GM12875 (cell line): ENCODE data around the gene INHBA.
A peak's percentile ranks its signal among the peaks of the same experiment; 100 is the strongest.

Experiments
- H3K4me3 ChIP-seq: one replicate; pipeline ENCODE4 v1.5.1; 2011; ENCODE audit warnings: low read depth, low read length, control low read depth
- CTCF ChIP-seq: IDR thresholded peaks from 2 replicates; pipeline ENCODE4 v1.5.1; 2011; ENCODE audit warnings: low read depth, mild to moderate bottlenecking, control low read depth, inconsistent platforms, low read length, moderate library complexity, borderline replicate concordance; ENCODE audit not compliant: insufficient read depth

INHBA gene

DNA sequence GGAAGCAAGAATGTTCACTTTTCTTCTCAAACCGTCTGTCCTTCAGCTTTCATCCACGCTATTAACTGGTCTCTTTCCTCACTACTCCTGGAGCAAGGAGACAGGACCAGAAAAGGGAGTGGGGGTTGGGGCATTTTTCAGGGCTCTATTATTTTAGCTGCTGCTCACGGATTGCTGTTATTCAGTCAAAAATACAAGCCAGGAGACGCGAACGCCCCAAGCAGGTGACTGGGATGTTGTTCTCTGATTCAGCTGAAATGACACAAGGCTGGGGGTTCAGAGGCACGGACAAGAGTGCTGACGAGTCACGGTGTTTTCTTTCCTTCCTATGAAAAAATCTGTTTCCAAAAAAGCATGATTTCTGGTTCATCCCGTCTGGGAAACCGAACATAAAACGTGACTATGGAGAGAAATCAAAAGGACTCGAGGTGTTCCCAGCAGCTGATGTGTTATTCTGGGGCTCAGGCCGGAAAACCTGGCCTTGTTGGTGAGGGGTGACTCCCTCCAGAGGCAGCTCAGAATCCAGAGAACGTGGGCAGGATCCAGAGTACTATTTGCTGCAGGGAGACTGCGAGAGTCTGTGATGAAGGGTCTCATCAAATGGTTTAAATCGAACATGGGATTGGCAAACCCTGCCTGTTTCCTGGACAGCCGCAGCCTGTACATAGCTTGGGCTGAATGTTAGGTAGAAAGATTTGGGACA is 3.5 kb upstream of the INHBA start:
- no peak for TF ChIP-seq CTCF
- H3K4me3 ChIP-seq: no peak overlapping the region

DNA sequence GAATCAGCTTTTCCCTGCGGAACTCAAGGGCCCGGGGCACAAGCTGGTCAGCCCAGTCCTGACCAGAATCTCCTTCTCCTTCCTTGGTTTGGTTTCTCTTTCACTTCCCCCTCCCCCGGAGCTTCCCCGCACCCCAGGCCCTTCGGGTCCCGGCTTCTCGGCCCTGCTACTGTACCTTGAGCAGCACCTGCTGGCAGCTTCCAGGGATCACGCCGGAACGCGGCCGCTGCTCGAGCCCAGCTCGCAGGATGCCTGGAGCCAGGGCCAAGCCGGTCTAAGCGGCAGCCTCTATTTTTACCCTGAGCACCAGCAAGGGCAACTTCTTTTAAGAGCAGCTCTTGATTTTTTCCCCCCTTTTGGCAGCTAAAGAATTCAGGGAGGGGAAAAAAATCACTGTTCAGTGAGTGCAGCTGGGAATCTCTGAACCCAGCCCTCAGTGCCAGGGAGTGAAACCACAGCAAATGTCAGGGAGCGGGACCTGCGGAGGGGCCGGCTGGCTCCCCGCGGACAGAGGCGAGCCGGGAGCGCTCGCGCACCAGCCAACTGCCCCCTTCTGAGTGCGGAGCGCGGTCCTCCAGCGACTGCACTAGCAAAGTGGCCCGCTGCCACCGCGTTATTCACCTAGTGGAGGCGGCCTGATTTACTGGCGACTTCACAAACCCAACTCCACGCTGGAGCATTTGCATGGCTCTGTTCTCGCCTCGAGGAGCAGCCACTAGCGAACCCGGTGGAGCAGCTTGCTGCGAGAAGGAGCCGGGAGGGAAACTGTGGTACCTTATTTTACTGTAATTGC is 2.4 kb upstream of the INHBA start:
- TF ChIP-seq CTCF: peak; percentile 78
- peak overlapping the region; percentile 40 for H3K4me3 ChIP-seq

DNA sequence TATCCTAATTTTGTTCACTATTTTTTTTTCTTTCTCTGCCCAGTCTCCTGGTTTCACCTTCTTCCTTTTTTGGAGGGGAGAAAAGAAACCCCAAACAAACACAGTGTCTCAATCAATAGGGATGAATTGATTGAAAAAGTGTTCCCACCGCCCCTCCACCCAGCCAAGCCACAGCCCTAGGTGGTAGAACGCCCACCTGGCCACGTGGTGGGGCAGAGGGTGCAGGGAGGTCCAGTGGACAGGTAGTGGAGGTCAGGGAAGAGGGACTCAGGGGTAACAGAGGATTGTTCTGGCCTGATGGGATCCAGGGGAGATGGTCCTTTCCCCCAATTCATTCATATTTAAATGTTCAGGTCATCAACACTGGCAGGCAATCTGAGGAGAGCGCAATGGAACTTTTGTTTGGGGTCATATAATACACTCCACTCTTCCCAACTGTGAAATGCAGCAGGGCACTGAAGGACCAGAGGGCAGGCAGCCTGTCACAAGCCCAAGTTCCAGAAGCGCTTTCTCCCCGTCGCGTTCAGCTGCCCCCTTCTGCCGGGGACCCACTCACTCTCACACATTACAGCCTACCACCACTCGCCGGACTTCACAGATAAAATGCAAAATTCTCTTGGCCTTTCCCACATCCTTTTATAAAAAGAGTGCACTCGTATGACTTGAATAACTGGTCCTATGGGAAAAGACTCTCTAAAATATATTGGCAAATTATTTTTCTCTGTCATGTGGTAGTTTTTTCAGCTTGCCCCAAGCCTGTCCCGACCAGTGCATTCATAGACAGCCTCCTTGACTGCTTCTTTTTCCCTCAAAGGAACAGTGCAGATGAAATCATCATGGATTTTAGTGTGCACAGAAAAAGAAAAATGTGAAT is 1.6 kb downstream of the INHBA start:
- TF ChIP-seq CTCF: no peak
- H3K4me3 ChIP-seq: no peak overlapping the region

- TF ChIP-seq CTCF: no peak
- no peak overlapping the region for H3K4me3 ChIP-seq
Measured at GRCh38 chr7:41700044-41700471, 2.8 kb downstream of the INHBA start.

- no peak overlapping the region for H3K4me3 ChIP-seq
- TF ChIP-seq CTCF: no peak
Measured at GRCh38 chr7:41699516-41699915, 3.4 kb downstream of the INHBA start.

DNA sequence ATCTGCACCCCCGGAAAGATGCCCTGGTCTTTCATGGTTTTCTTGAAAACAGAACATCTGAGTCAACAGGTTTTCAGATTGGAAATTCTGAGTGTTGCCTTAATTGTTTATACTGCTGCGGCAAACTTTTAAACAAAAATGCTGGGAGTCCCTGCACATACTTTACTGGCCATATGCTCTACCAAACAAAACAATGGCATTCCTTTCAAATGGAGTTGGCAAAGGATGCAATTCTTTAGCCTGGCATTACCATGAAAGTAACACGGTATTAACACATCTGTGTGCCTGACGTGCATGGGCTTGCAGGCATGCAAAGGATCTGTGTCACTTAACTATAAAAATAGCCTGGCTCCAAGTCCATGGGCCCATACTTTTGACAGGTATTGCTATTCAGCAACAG is 4.2 kb downstream of the INHBA start:
- TF ChIP-seq CTCF: no peak
- H3K4me3 ChIP-seq: no peak overlapping the region

GRCh38 chr7:41698114-41698513 is 4.8 kb downstream of the INHBA start:
- no peak for TF ChIP-seq CTCF
- H3K4me3 ChIP-seq: no peak overlapping the region
